NOMO-1 treated with DMSO at 0.1 percent for 48 hours (cell line): ENCODE data around the gene PRRT2.

Experiments
- DNase-seq: peaks from one replicate; lab custom pipeline; 2025; ENCODE audit not compliant: unreplicated experiment; lab: John Stamatoyannopoulos, UW

PRRT2 gene

GRCh38 chr16:29811170-29811895 lies 660 bp upstream of the PRRT2 start:
- DNase-seq, result peak; percentile 67

- DNase-seq, result no peak
Measured at GRCh38 chr16:29812754-29813643, 1.0 kb downstream of the PRRT2 start.

- no peak for DNase-seq
Measured at GRCh38 chr16:29813644-29814562, 1.9 kb downstream of the PRRT2 start.

- no peak for DNase-seq
Measured at GRCh38 chr16:29814592-29814991, 2.6 kb downstream of the PRRT2 start.

- peak; percentile 53 for DNase-seq
Measured at GRCh38 chr16:29815032-29815721, 3.2 kb downstream of the PRRT2 start.

GRCh38 chr16:29815793-29816693 lies 4.0 kb downstream of the PRRT2 start, which contains the start of gene PAGR1:
Gene PAGR1 (plus strand): TSS chr16:29816152. CDS start chr16:29816526, 374 bp downstream.
- DNase-seq, result peak; percentile 99

GRCh38 chr16:29816694-29817441 lies 4.9 kb downstream of the PRRT2 start:
- peak; percentile 49 for DNase-seq

GRCh38 chr16:29818082-29818481 lies 6.1 kb downstream of the PRRT2 start:
- no peak for DNase-seq

GRCh38 chr16:29819506-29819905 lies 7.5 kb downstream of the PRRT2 start:
- no peak for DNase-seq

- peak; percentile 63 for DNase-seq
Measured at GRCh38 chr16:29820271-29820701, 8.3 kb downstream of the PRRT2 start, which contains the start of gene MVP. Gene MVP (plus strand): TSS chr16:29820462. CDS start chr16:29830550, 10,088 bp downstream.

GRCh38 chr16:29820730-29821642 lies 9.0 kb downstream of the PRRT2 start:
- DNase-seq, result no peak

- no peak for DNase-seq
Measured at GRCh38 chr16:29821643-29822115, 9.7 kb downstream of the PRRT2 start.

GRCh38 chr16:29824589-29825144 lies 12.7 kb downstream of the PRRT2 start:
- DNase-seq, result no peak

- no peak for DNase-seq
Measured at GRCh38 chr16:29825145-29826044, 13.4 kb downstream of the PRRT2 start.

- DNase-seq, result no peak
Measured at GRCh38 chr16:29826342-29826695, 14.3 kb downstream of the PRRT2 start.

GRCh38 chr16:29830774-29831173 lies 18.8 kb downstream of the PRRT2 start:
- no peak for DNase-seq
